Testis (tissue), 3 donors: Measurements from ENCODE around the gene POLR3G. TPM values are rescaled to one million over a fixed set of nuclear protein-coding genes. Genes with fewer than 3 reads are reported as not detected.

Source experiments
- DNase-seq: peaks from one replicate; pipeline ENCODE4 v3.0.0-alpha.2; 2019
- H3K27ac ChIP-seq, 2 donors: fragments of 200-600 bp; sonication (generic); one replicate each; pipeline ENCODE4 v1.5.1; 2019
- H3K27me3 ChIP-seq: fragments of 200-600 bp; sonication (generic); one replicate; pipeline ENCODE4 v1.5.1; 2019
- H3K36me3 ChIP-seq: fragments of 200-600 bp; sonication (generic); one replicate; pipeline ENCODE4 v1.5.1; 2017; ENCODE audit warnings: low read depth; ENCODE audit errors: missing control alignments
- H3K4me1 ChIP-seq: fragments of 200-600 bp; sonication (generic); one replicate; pipeline ENCODE4 v1.5.1; 2019
- H3K4me3 ChIP-seq, 2 donors: fragments of 200-600 bp; sonication (generic); one replicate each; pipeline ENCODE4 v1.5.1; 2017 to 2019
- H3K9me3 ChIP-seq: fragments of 200-600 bp; sonication (generic); one replicate; pipeline ENCODE4 v1.5.1; 2017
- POLR2A ChIP-seq: fragments of 450-650 bp; IDR thresholded peaks from one replicate; pipeline ENCODE4 v1.6.1; 2017; ENCODE audit warnings: antibody characterized with exemption, mild to moderate bottlenecking, moderate library complexity
- WGBS, 2 donors: methylation state at CpG; one replicate each; pipeline ENCODE4 v1.1.5; 2018; 5-methylcytosine and 5-hydroxymethylcytosine counted together
- intact Hi-C: fragments of 100-400 bp; cut with DNase I; formaldehyde crosslinking; loops from one replicate; pipeline ENCODE4 v1.15.1; 2023; ENCODE audit warnings: low total_unique reads
- polyA plus RNA-seq: library from polyadenylated mRNA; stranded (reverse); fragments of 350-450 nt; fragmentation: Illumina TruSeq; extraction: RNeasy Lipid Tissue Mini Kit (QIAGEN cat#74804); gene quantifications from one replicate; pipeline ENCODE4 v1.2.3, GENCODE V29; 2014; ENCODE audit warnings: low read depth, low replicate concordance; ENCODE audit not compliant: insufficient read depth
- total RNA-seq, 2 donors: library from RNA; depleted of rRNA; stranded (reverse); fragments of >200 nt; gene quantifications; one replicate each; pipeline ENCODE4 v1.2.3, GENCODE V29; 2016
- TF ChIP-seq, protein P1 (sequence below), 3 experiments: fragments of 450-650 bp in 2 of 3; fragments of 200-600 bp in 1 of 3; sonication (generic) in 1 of 3; IDR thresholded peaks; one replicate each; pipeline ENCODE4 v1.5.1; 2016 to 2019; ENCODE audit warnings: antibody characterized with exemption in 3 of 3, mild to moderate bottlenecking in 2 of 3, moderate library complexity in 1 of 3

The POLR3G gene
- total and polyA plus RNA-seq, 3 donors from 2014 or later = 5.2 to 13.4 (median 9.4) TPM

DNA sequence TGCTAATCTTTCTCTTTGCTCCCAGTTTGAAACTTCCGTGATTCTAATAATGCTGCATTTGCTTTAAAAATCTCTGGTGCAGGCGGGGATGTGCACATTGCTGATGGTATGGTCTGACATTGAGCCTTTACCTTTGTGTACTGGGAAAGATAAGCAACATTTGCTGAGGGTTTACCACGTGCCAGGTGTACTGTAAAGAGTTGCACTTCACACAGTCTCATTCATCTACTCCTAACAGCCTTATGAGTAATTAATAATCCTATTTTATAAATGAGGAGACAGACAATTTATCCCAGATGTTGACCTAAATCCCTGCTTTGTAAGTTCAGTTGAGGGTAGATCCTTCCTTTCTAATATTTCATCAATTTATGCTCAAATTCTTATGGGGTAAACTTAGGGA lies 83.2 kb downstream of the POLR3G start:
- H3K36me3 ChIP-seq = no peaks in the 10 kb centered on the region
- no peak for DNase-seq
- peaks cover 5% of the 10 kb centered on the region for H3K4me1 ChIP-seq
- H3K27me3 ChIP-seq = no peaks in the 10 kb centered on the region
- TF ChIP-seq, protein P1, sequence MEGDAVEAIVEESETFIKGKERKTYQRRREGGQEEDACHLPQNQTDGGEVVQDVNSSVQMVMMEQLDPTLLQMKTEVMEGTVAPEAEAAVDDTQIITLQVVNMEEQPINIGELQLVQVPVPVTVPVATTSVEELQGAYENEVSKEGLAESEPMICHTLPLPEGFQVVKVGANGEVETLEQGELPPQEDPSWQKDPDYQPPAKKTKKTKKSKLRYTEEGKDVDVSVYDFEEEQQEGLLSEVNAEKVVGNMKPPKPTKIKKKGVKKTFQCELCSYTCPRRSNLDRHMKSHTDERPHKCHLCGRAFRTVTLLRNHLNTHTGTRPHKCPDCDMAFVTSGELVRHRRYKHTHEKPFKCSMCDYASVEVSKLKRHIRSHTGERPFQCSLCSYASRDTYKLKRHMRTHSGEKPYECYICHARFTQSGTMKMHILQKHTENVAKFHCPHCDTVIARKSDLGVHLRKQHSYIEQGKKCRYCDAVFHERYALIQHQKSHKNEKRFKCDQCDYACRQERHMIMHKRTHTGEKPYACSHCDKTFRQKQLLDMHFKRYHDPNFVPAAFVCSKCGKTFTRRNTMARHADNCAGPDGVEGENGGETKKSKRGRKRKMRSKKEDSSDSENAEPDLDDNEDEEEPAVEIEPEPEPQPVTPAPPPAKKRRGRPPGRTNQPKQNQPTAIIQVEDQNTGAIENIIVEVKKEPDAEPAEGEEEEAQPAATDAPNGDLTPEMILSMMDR (IDR thresholded peaks at IDR 0.05) = no peak
- TF ChIP-seq POLR2A = no peak
- intact Hi-C loops = no loop called here
- WGBS, 2 donors = 16 to 23% methylated on average over 3 of the region's 3 CpGs
- no peaks in the 10 kb centered on the region for H3K9me3 ChIP-seq
- no peak overlapping the region for H3K27ac ChIP-seq
- peak overlapping the region; percentile 47 to 60 for H3K4me3 ChIP-seq

DNA sequence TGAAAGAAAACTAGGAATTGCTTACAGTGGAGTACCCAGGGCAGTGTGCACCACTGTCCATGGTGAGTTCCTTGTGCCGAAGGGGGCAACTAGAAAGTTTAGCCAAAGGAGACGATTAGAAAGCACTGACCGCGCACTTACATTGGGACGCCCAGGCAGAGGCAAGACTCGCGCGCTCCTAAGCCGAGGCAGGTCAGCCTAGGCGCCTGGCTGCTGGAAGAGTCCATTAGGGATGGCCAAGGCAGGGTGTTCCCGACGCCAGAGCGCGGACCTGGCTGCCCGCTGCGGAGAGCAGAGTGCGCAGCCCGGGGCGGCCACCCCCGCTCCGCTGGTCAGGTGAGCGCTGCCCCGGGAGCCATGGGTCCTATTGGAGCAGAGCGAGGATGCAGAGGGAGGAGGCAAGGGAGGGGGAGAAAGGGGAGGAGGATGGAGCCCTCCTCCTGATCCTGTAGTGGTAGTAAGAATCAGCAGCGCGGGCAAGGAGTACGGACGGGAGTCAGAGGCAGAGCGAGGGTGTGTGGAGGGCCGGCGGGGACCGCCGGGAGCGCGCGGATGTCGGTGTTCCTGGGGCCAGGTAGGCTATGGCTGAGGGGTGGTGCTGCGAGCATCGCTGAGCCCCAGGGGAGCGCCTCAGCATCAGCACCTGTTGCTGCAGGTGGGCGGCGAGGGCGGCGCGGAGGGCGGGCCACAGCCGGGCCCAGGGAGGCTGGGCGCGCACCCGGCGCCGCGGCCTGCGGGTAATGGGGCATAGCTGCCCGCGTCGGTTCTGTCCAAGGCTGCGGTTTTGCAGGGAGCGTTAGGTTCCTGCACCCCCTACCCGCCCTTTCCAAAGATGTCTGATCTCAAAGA lies 83.9 kb downstream of the POLR3G start, which contains the start of gene ADGRV1:
Gene ADGRV1, plus strand, starts transcription at position 454 of the 849 bp plus-strand sequence. Its CDS starts 99 bp downstream, at position 553.
- no peaks in the 10 kb centered on the region for H3K9me3 ChIP-seq
- H3K4me3 ChIP-seq = peak within 1 kb of the TSS; percentile 47 to 60
- peak; percentile 89 for DNase-seq
- H3K4me1 ChIP-seq = peaks cover 5% of the 10 kb centered on the region
- no peak within 1 kb of the TSS for H3K27ac ChIP-seq
- TF ChIP-seq, protein P1 (IDR thresholded peaks at IDR 0.05) = no peak
- TF ChIP-seq POLR2A = no peak
- intact Hi-C loops = no loop called here
- 1 to 2% methylated on average over 33 to 57 of the region's 60 CpGs for WGBS, 2 donors
- no peaks in the 10 kb centered on the region for H3K27me3 ChIP-seq
- H3K36me3 ChIP-seq = no peaks in the 10 kb centered on the region

DNA sequence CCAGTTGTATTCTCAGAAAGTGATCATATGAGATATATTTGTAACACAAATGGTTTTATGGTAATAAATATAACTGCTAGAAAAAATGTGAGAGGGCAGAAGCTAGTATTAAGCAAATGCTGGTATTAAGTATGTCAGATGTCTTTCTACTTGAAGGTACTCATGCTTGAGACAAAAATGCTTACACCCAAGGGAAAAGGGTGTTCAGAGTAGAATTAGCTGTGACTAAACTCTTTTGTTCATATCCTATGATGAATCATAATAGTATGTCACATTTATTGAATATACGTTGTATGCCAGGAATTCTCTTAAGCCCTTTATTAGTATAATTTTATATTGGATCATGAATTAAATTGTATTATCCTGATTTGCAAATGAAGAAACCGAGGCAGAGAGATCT lies 86.1 kb downstream of the POLR3G start:
- Histone ChIP-seq H3K4me1 (peaks cover 5% of the 10 kb centered on the region), H3K9me3 (no peaks in the 10 kb centered on the region), H3K36me3 (no peaks in the 10 kb centered on the region), H3K27ac (no peak overlapping the region), H3K4me3 (no peak overlapping the region), H3K27me3 (no peaks in the 10 kb centered on the region)
- intact Hi-C loops = no loop called here
- TF ChIP-seq, protein P1 (IDR thresholded peaks at IDR 0.05) = no peak
- no peak for TF ChIP-seq POLR2A
- DNase-seq = no peak
- WGBS, 2 donors = 69 to 90% methylated on average over 2 of the region's 2 CpGs

DNA sequence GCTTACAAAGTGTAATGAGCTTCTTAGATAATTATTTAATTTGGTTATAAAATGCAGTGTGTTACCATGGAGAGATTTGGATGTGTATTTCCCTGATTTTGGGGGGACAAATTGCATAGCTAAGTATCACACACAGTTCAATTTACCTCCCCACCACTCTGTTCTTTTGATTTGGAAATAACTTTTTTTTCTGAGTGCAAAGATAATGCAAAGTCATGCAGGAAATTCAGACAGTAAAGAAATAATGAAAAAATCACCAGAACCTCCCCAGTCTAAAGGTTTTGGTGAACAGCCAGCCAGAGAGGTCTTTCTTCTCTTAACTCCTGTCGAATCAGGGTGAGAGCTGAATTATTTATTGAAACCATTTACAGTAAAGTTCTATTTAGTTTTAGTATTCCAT lies 87.1 kb downstream of the POLR3G start:
- TF ChIP-seq, protein P1 (IDR thresholded peaks at IDR 0.05) = no peak
- no peak for TF ChIP-seq POLR2A
- Histone ChIP-seq H3K4me1 (peaks cover 5% of the 10 kb centered on the region), H3K9me3 (no peaks in the 10 kb centered on the region), H3K4me3 (no peak overlapping the region), H3K27me3 (no peaks in the 10 kb centered on the region), H3K36me3 (no peaks in the 10 kb centered on the region), H3K27ac (no peak overlapping the region)
- DNase-seq = no peak
- intact Hi-C loops = no loop called here
- 83 to 85% methylated on average over 1 of the region's 1 CpG for WGBS, 2 donors
